Dendritic cell treated with granulocyte-macrophage colony-stimulating factor and Interleukin-4, amounts not matched to agents 40 ng/mL and 50 ng/mL, for 4 days (primary cell): ENCODE results near the gene ZFP36L1.
A peak's percentile ranks its signal among the peaks of the same experiment; 100 is the strongest.
"Not testable (repeated sequence)": the region's sequence is repeated elsewhere in the genome, so short reads cannot be mapped to it uniquely, and the experiment has no call there.

ENCODE experiments used
- H3K27ac Mint-ChIP-seq: one replicate; pipeline ENCODE4 v1.8.0; 2022; ENCODE audit warnings: mild to moderate bottlenecking, mixed read lengths
- H3K27me3 Mint-ChIP-seq: one replicate; pipeline ENCODE4 v1.8.0; 2022; ENCODE audit warnings: mild to moderate bottlenecking, mixed read lengths
- H3K36me3 Mint-ChIP-seq: one replicate; pipeline ENCODE4 v1.8.0; 2022; ENCODE audit warnings: low read depth, mixed read lengths
- H3K4me1 Mint-ChIP-seq: one replicate; pipeline ENCODE4 v1.8.0; 2022; ENCODE audit warnings: low read depth, mixed read lengths
- H3K4me3 Mint-ChIP-seq: one replicate; pipeline ENCODE4 v1.8.0; 2022; ENCODE audit warnings: mild to moderate bottlenecking, moderate library complexity, mixed read lengths
- H3K9me3 Mint-ChIP-seq: one replicate; pipeline ENCODE4 v1.8.0; 2022; ENCODE audit warnings: mixed read lengths
- intact Hi-C: fragments of 100-400 bp; cut with micrococcal nuclease; formaldehyde crosslinking; loops from one replicate; pipeline ENCODE4 v1.15.0; 2022

Gene ZFP36L1

GRCh38 chr14:68763843-68764242, 29.0 kb downstream of the ZFP36L1 start:
- H3K4me3 Mint-ChIP-seq, H3K36me3 Mint-ChIP-seq, H3K9me3 Mint-ChIP-seq, intact Hi-C loops, H3K27ac Mint-ChIP-seq: not testable (repeated sequence)
- Mint-ChIP-seq H3K27me3 (peaks cover 68% of the 10 kb centered on the region), H3K4me1 (peaks cover 44% of the 10 kb centered on the region)

DNA sequence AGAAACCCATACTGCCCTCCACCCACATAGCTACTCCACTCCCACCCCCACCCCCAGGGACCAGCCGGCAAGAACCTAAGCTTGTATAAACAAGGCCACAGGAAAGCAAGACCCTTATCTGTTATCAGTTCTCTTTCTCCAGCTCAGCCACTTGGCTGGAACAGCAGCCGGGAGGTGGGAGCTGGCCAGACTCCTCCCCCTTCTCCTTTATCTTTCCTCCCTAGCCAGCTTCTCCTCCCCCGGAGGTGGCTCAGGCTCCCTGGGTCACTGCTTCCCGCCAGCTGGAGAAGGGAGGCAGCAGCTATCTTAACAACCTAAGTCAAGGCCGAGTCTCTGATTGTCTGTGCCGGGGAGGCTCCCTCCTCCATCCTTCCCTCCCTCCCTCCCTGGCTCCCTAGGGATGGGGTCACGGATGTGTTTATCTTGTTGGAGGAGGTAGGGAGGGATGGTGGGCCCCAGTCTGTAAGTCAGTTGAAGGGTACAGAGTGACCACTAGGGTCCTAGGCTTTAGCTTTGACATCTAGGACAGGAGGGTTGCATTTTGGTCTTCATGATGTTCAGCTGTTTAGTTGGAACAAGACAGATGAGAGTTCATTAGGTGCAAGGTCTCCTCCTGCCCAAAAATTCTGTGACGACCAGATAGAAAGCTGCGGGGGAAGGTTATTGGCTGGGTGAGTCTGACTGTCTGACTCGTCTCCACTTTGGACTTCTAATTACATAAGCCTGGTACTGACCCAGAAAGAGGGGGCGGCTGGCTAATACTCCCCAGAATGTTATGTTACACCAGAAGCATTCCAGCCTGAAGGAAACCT, 29.7 kb downstream of the ZFP36L1 start:
- no peak overlapping the region for H3K4me3 Mint-ChIP-seq
- H3K4me1 Mint-ChIP-seq: peaks cover 45% of the 10 kb centered on the region
- H3K27me3 Mint-ChIP-seq: peaks cover 61% of the 10 kb centered on the region
- H3K27ac Mint-ChIP-seq: peak overlapping the region; percentile 17
- intact Hi-C loops: no loop called here
- no peaks in the 10 kb centered on the region for H3K36me3 Mint-ChIP-seq
- no peaks in the 10 kb centered on the region for H3K9me3 Mint-ChIP-seq

GRCh38 chr14:68761391-68761790, 31.5 kb downstream of the ZFP36L1 start:
- Mint-ChIP-seq H3K27me3 (peaks cover 45% of the 10 kb centered on the region), H3K4me1 (peaks cover 53% of the 10 kb centered on the region), H3K9me3 (no peaks in the 10 kb centered on the region), H3K4me3 (no peak overlapping the region), H3K36me3 (no peaks in the 10 kb centered on the region), H3K27ac (peak overlapping the region; percentile 65)
- intact Hi-C loops: no loop called here

- Mint-ChIP-seq H3K27ac (peak overlapping the region; percentile 65), H3K36me3 (no peaks in the 10 kb centered on the region), H3K27me3 (peaks cover 44% of the 10 kb centered on the region), H3K4me1 (peaks cover 58% of the 10 kb centered on the region), H3K9me3 (no peaks in the 10 kb centered on the region), H3K4me3 (no peak overlapping the region)
- intact Hi-C loops: no loop called here
These were observed 32.1 kb downstream of the ZFP36L1 start for GRCh38 chr14:68760761-68761160.

DNA sequence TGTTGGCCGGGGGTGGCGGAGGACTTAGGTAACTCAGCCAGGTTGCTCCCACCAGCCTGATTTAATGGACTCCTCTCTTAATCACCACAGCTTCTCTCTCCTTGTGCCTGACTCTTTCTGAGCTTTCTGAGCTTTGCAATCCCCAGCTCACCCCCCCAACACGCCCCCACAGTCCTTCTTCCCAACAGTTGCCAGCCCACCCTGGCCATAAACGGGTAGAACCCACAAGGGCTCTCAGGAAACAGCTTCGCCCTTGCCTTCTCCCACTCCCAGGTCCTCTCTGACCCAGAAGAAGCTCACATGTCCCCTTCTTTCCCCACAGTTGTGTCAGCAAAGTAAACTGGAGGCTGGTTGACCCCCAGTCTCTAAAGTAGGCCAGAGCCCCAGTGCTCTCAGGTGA, 32.9 kb downstream of the ZFP36L1 start:
- Mint-ChIP-seq H3K4me1 (peaks cover 60% of the 10 kb centered on the region), H3K36me3 (no peaks in the 10 kb centered on the region), H3K4me3 (no peak overlapping the region), H3K9me3 (no peaks in the 10 kb centered on the region), H3K27me3 (peaks cover 45% of the 10 kb centered on the region), H3K27ac (peak overlapping the region; percentile 50)
- intact Hi-C loops: loop anchor here (5.0 kb wide), 1 partner anchor 38 kb away; no protein-coding TSS in a partner anchor

GRCh38 chr14:68759017-68759560, 33.8 kb downstream of the ZFP36L1 start:
- Mint-ChIP-seq H3K36me3 (no peaks in the 10 kb centered on the region), H3K27ac (peak overlapping the region; percentile 85), H3K9me3 (no peaks in the 10 kb centered on the region), H3K27me3 (peaks cover 45% of the 10 kb centered on the region), H3K4me3 (no peak overlapping the region), H3K4me1 (peaks cover 66% of the 10 kb centered on the region)
- intact Hi-C loops: loop anchor here (5.0 kb wide), 1 partner anchor 37 kb away; no protein-coding TSS in a partner anchor

DNA sequence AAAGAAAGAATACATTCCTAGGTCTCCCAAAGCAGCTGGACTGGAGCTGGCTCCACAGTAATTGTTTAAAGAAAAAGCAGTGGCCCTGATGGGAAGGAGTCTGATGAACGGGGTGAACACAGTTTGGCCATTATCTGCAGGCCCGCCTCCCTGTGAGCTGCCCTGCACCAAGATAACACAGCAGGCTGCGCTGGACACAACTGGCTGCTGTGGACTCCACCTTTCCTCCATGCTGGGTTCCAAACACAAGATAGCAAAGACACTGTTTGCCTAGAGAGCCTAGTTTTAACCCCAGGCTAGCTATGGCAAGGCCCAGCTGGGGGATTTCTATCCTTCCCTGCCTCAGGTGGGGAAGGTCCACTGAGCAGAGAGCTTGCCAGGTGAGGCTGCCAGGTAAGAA, 34.6 kb downstream of the ZFP36L1 start:
- H3K4me1 Mint-ChIP-seq: peaks cover 63% of the 10 kb centered on the region
- H3K4me3 Mint-ChIP-seq: no peak overlapping the region
- no peaks in the 10 kb centered on the region for H3K9me3 Mint-ChIP-seq
- intact Hi-C loops: loop anchor here (5.0 kb wide), 1 partner anchor 36 kb away; no protein-coding TSS in a partner anchor
- H3K36me3 Mint-ChIP-seq: no peaks in the 10 kb centered on the region
- H3K27me3 Mint-ChIP-seq: peaks cover 42% of the 10 kb centered on the region
- peak overlapping the region; percentile 85 for H3K27ac Mint-ChIP-seq

DNA sequence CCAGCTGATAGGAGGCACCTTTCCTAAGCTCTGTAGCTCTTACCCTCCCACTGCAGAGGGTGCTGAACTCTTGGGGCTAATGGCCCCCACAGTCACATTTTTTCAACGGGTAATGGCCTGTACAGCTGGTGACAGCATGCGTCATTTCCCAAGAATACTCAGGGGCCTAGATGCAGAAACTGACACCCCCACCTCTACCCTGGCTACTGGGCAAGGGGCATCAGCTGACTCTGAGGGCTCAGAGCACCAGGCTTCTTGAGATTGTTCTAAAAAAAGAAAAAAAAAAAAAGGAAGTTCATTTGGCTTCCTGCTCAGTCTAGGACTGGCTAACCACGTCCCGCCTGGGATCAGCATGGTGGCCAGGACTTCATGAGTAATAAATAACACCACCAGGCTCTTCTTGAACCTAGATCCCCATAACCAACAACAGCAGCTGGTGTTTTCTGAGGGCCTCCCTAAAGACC, 35.2 kb downstream of the ZFP36L1 start:
- intact Hi-C loops: loop anchor here (2.0 to 5.0 kb wide), 2 partner anchors 15 to 35 kb away; no protein-coding TSS in a partner anchor
- H3K27ac Mint-ChIP-seq: peak overlapping the region; percentile 85

DNA sequence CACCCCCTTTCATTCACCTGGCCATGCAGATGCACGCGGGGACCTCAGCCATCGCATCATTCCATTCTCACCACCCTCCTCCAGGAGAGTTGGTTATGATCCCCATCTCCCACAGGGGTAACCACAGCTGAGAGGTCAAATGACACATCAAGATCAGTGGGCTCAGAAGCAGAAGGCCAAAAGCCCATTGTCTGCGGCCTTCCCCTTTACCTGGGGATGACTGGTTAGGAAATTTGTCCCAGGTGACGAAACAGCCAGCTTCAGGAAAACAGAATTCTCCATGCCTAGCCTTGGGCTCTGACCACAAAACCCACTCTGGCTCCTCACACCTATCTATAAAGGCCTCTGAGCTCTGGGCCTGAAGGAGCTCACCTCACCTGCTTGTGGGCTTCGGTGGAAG, 36.1 kb downstream of the ZFP36L1 start:
- Mint-ChIP-seq H3K27me3 (peaks cover 45% of the 10 kb centered on the region), H3K36me3 (no peaks in the 10 kb centered on the region), H3K4me1 (peaks cover 72% of the 10 kb centered on the region), H3K9me3 (no peaks in the 10 kb centered on the region), H3K27ac (peak overlapping the region; percentile 85), H3K4me3 (no peak overlapping the region)
- intact Hi-C loops: loop anchor here (2.0 to 5.0 kb wide), 2 partner anchors 14 to 34 kb away; no protein-coding TSS in a partner anchor

More for the DNA sequence above, 35.2 kb downstream of the ZFP36L1 start:
- H3K4me3 Mint-ChIP-seq: no peak overlapping the region
- no peaks in the 10 kb centered on the region for H3K9me3 Mint-ChIP-seq
- H3K36me3 Mint-ChIP-seq: no peaks in the 10 kb centered on the region
- peaks cover 44% of the 10 kb centered on the region for H3K27me3 Mint-ChIP-seq
- peaks cover 63% of the 10 kb centered on the region for H3K4me1 Mint-ChIP-seq

DNA sequence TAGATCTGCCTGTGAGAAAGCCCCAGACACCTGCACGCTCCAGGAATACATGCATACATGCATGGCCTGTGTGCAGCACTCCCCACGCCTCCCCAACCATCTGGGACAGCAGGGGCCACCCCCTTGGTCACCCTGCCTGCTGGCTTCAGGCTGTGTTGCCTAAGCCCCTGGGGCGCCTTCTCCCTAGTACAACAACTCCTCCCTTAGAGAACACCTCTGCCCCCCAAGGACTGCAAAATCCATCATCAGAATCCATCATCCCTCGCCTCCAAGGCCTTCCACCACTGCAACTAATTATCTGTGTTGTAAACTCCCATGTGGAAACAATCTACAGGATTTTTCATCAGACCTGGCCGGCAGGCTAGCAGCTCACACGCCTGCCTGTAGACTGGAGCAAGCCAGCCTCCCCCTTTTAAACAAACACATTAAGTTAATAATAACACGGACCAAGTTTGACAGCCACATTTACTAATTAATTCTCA, 36.8 kb downstream of the ZFP36L1 start:
- no peaks in the 10 kb centered on the region for H3K9me3 Mint-ChIP-seq
- H3K36me3 Mint-ChIP-seq: no peaks in the 10 kb centered on the region
- no peak overlapping the region for H3K4me3 Mint-ChIP-seq
- peaks cover 45% of the 10 kb centered on the region for H3K27me3 Mint-ChIP-seq
- peaks cover 72% of the 10 kb centered on the region for H3K4me1 Mint-ChIP-seq
- intact Hi-C loops: loop anchor here (2.0 to 5.0 kb wide), 2 partner anchors 13 to 34 kb away; no protein-coding TSS in a partner anchor
- peak overlapping the region; percentile 85 for H3K27ac Mint-ChIP-seq

GRCh38 chr14:68755016-68755353, 37.9 kb downstream of the ZFP36L1 start:
- peaks cover 69% of the 10 kb centered on the region for H3K4me1 Mint-ChIP-seq
- H3K27me3 Mint-ChIP-seq: peaks cover 49% of the 10 kb centered on the region
- no peaks in the 10 kb centered on the region for H3K36me3 Mint-ChIP-seq
- H3K27ac Mint-ChIP-seq: no peak overlapping the region
- H3K9me3 Mint-ChIP-seq: no peaks in the 10 kb centered on the region
- intact Hi-C loops: loop anchor here (5.0 kb wide), 1 partner anchor 33 kb away; no protein-coding TSS in a partner anchor
- no peak overlapping the region for H3K4me3 Mint-ChIP-seq

DNA sequence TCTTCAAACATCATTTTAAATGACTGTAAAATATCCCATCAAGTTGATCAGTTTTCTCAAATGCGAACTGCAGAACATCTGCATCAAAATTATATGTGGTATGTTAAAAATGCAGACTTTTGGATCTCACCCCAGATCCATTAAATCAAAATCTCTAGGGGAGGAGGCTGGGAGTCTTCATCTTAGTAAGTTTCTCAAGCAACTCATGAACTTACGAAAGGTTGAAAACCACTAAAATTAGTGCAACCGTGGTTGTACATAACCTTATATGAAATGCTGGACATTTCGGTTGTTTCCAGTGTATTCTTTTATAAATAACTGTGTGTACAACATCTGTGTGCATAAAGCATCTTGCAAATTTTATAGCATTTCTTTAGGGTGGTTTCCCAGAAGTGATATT, 39.2 kb downstream of the ZFP36L1 start:
- H3K4me3 Mint-ChIP-seq: no peak overlapping the region
- intact Hi-C loops: no loop called here

DNA sequence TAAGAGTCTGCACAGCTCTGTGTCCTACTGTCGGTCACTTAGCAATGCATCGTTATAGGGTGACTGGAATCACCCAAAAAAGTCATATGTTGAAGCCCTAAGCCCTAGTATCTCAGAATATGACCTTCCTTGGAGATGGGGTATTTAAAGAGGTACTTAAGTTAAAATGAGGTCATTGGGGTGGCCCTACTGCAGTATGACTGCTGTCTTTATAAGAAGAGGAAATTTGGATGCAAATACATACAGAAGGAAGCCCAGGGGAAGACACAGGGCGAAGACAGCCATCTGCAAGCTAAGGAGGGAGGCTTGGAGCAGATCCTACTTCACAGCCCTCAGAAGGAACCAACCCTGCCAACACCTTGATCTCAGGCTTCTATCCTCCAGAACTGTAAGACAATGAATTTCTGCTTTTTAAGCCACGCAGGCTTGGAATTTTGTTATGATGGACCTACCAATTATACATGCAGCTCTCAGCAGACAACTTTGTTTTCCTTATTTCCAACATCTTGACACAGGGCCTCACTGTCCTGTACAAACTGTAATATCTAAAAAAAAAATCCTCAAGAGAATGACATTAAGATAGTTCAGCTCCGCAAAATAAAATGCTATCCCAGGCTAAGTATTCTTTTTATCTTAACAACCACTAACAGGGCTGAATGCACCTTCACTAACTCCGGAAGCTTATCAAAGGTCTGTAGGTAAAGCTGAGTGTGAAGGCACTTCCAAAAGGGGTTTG, 40.4 kb downstream of the ZFP36L1 start:
- Mint-ChIP-seq H3K27ac (no peak overlapping the region), H3K4me1 (peaks cover 49% of the 10 kb centered on the region), H3K27me3 (peaks cover 64% of the 10 kb centered on the region), H3K36me3 (no peaks in the 10 kb centered on the region), H3K4me3 (no peak overlapping the region), H3K9me3 (no peaks in the 10 kb centered on the region)
- intact Hi-C loops: no loop called here

More for the DNA sequence above, 39.2 kb downstream of the ZFP36L1 start:
- no peak overlapping the region for H3K27ac Mint-ChIP-seq
- no peaks in the 10 kb centered on the region for H3K36me3 Mint-ChIP-seq
- H3K9me3 Mint-ChIP-seq: no peaks in the 10 kb centered on the region
- H3K4me1 Mint-ChIP-seq: peaks cover 56% of the 10 kb centered on the region
- peaks cover 52% of the 10 kb centered on the region for H3K27me3 Mint-ChIP-seq
